ENCODE data around the gene FOSB. TPM values are rescaled to one million over a fixed set of nuclear protein-coding genes. Genes with fewer than 3 reads are reported as not detected.

Gene FOSB
- total and polyA plus RNA-seq, 2 donors (not counting 1 experiment from before 2014, with no cell fraction given) = 2.8 to 24.9 TPM

- H4K20me1 ChIP-seq (ENCODE audit: control insufficient read depth, extremely low read depth, insufficient read depth, low read length) = no peaks in the 10 kb centered on the region
- no peak overlapping the region for H3K4me2 ChIP-seq (ENCODE audit: extremely low read depth, insufficient read depth, low read length)
- peaks cover 70% of the 10 kb centered on the region for H3K79me2 ChIP-seq (ENCODE audit: control insufficient read depth, insufficient read depth, low read length)
- no peak for TF ChIP-seq CTCF (conservative IDR thresholded peaks at IDR 0.05 in 1 of 2, IDR thresholded peaks at IDR 0.05 in 1 of 2; ENCODE audit: low read depth in 1 of 2, low read length in 2 of 2)
- no peak for TF ChIP-seq EZH2 (IDR thresholded peaks at IDR 0.05; ENCODE audit: low read length, missing control alignments)
- H3K4me3 ChIP-seq (replicated peaks in 1 of 4; ENCODE audit: control extremely low read depth in 1 of 4, insufficient read depth in 1 of 4, low read depth in 3 of 4, low read length in 4 of 4) = no peak overlapping the region
- DNase-seq (ENCODE audit: low read depth in 2 of 2) = no peak
- H2AFZ ChIP-seq (ENCODE audit: low read length) = no peak overlapping the region
- peaks cover 16% of the 10 kb centered on the region for H3K36me3 ChIP-seq (ENCODE audit: control insufficient read depth, insufficient read depth, low read length)
- H3K9me3 ChIP-seq (ENCODE audit: control insufficient read depth, insufficient read depth, low read depth, low read length) = no peaks in the 10 kb centered on the region
- no peak overlapping the region for H3K9ac ChIP-seq (ENCODE audit: insufficient read depth, low read length)
- H3K27ac ChIP-seq (ENCODE audit: insufficient read depth, low read length) = no peak overlapping the region
- no peaks in the 10 kb centered on the region for H3K27me3 ChIP-seq (ENCODE audit: control insufficient read depth, insufficient read depth, low read length)
- peaks cover 5% of the 10 kb centered on the region for H3K4me1 ChIP-seq (ENCODE audit: control insufficient read depth, extremely low read depth, insufficient read depth, low read length)
These were observed 47.4 kb downstream of the FOSB start for GRCh38 chr19:45515081-45515624.

- Histone ChIP-seq H3K79me2 (ENCODE audit: control insufficient read depth, insufficient read depth, low read length) (peaks cover 64% of the 10 kb centered on the region), H3K4me1 (ENCODE audit: control insufficient read depth, extremely low read depth, insufficient read depth, low read length) (peaks cover 5% of the 10 kb centered on the region), H3K9me3 (ENCODE audit: control insufficient read depth, insufficient read depth, low read depth, low read length) (no peaks in the 10 kb centered on the region), H3K27ac (ENCODE audit: insufficient read depth, low read length) (no peak overlapping the region), H3K36me3 (ENCODE audit: control insufficient read depth, insufficient read depth, low read length) (peaks cover 17% of the 10 kb centered on the region), H3K27me3 (ENCODE audit: control insufficient read depth, insufficient read depth, low read length) (no peaks in the 10 kb centered on the region), H2AFZ (ENCODE audit: low read length) (no peak overlapping the region), H3K9ac (ENCODE audit: insufficient read depth, low read length) (no peak overlapping the region), H4K20me1 (ENCODE audit: control insufficient read depth, extremely low read depth, insufficient read depth, low read length) (no peaks in the 10 kb centered on the region), H3K4me3 (replicated peaks in 1 of 4; ENCODE audit: control extremely low read depth in 1 of 4, insufficient read depth in 1 of 4, low read depth in 3 of 4, low read length in 4 of 4) (no peak overlapping the region), H3K4me2 (ENCODE audit: extremely low read depth, insufficient read depth, low read length) (no peak overlapping the region)
- no peak for TF ChIP-seq CTCF (conservative IDR thresholded peaks at IDR 0.05 in 1 of 2, IDR thresholded peaks at IDR 0.05 in 1 of 2; ENCODE audit: low read depth in 1 of 2, low read length in 2 of 2)
- no peak for TF ChIP-seq EZH2 (IDR thresholded peaks at IDR 0.05; ENCODE audit: low read length, missing control alignments)
- no peak for DNase-seq (ENCODE audit: low read depth in 2 of 2)
These were observed 48.1 kb downstream of the FOSB start for GRCh38 chr19:45515807-45516401.

GRCh38 chr19:45517238-45517637 lies 49.4 kb downstream of the FOSB start:
- H3K9me3 ChIP-seq (ENCODE audit: control insufficient read depth, insufficient read depth, low read depth, low read length) = no peaks in the 10 kb centered on the region
- no peak for DNase-seq (ENCODE audit: low read depth in 2 of 2)
- H4K20me1 ChIP-seq (ENCODE audit: control insufficient read depth, extremely low read depth, insufficient read depth, low read length) = no peaks in the 10 kb centered on the region
- TF ChIP-seq EZH2 (IDR thresholded peaks at IDR 0.05; ENCODE audit: low read length, missing control alignments) (no peak), CTCF (conservative IDR thresholded peaks at IDR 0.05 in 1 of 2, IDR thresholded peaks at IDR 0.05 in 1 of 2; ENCODE audit: low read depth in 1 of 2, low read length in 2 of 2) (no peak)
- peaks cover 50% of the 10 kb centered on the region for H3K79me2 ChIP-seq (ENCODE audit: control insufficient read depth, insufficient read depth, low read length)
- H2AFZ ChIP-seq (ENCODE audit: low read length) = no peak overlapping the region
- peaks cover 24% of the 10 kb centered on the region for H3K36me3 ChIP-seq (ENCODE audit: control insufficient read depth, insufficient read depth, low read length)
- no peak overlapping the region for H3K4me2 ChIP-seq (ENCODE audit: extremely low read depth, insufficient read depth, low read length)
- H3K27me3 ChIP-seq (ENCODE audit: control insufficient read depth, insufficient read depth, low read length) = no peaks in the 10 kb centered on the region
- H3K4me1 ChIP-seq (ENCODE audit: control insufficient read depth, extremely low read depth, insufficient read depth, low read length) = peaks cover 5% of the 10 kb centered on the region
- H3K4me3 ChIP-seq (replicated peaks in 1 of 4; ENCODE audit: control extremely low read depth in 1 of 4, insufficient read depth in 1 of 4, low read depth in 3 of 4, low read length in 4 of 4) = no peak overlapping the region
- H3K27ac ChIP-seq (ENCODE audit: insufficient read depth, low read length) = no peak overlapping the region
- no peak overlapping the region for H3K9ac ChIP-seq (ENCODE audit: insufficient read depth, low read length)

Data from fibroblast of lung (primary cell).